Vagina (tissue), 2 donors: ENCODE measurements around the gene NUDT3. TPM values are rescaled to one million over a fixed set of nuclear protein-coding genes. Genes with fewer than 3 reads are reported as not detected.

Source experiments
- DNase-seq, 2 donors: peaks; one replicate each; pipeline ENCODE4 v3.0.0-alpha.2; 2017; ENCODE audit errors: extremely low spot score in 2 of 2
- H3K27ac ChIP-seq: fragments of 200-600 bp; sonication (generic); one replicate; pipeline ENCODE4 v1.5.1; 2019
- H3K27me3 ChIP-seq: fragments of 200-600 bp; sonication (generic); one replicate; pipeline ENCODE4 v1.5.1; 2019
- H3K36me3 ChIP-seq, 2 donors: fragments of 200-600 bp; sonication (generic); one replicate each; pipeline ENCODE4 v1.5.1; 2017 to 2019
- H3K4me1 ChIP-seq: fragments of 200-600 bp; sonication (generic); one replicate; pipeline ENCODE4 v1.5.1; 2019
- H3K4me3 ChIP-seq, 2 donors: fragments of 200-600 bp; sonication (generic); 1 replicate in 1 of 2; 2 replicates in 1 of 2; pipeline ENCODE4 v1.5.1; 2016 to 2019
- H3K9me3 ChIP-seq: fragments of 200-600 bp; sonication (generic); one replicate; pipeline ENCODE4 v1.5.1; 2019
- POLR2A ChIP-seq, 2 donors: fragments of 450-650 bp; IDR thresholded peaks; one replicate each; pipeline ENCODE4 v1.6.1; 2017; ENCODE audit warnings: antibody characterized with exemption in 2 of 2, mild to moderate bottlenecking in 2 of 2, moderate library complexity in 2 of 2
- POLR2AphosphoS5 ChIP-seq, 2 donors: sonication (generic); formaldehyde crosslinking; IDR thresholded peaks; one replicate each; pipeline ENCODE4 v1.9.0; 2017; ENCODE audit warnings: antibody characterized with exemption in 2 of 2, mild to moderate bottlenecking in 2 of 2, low read depth in 1 of 2; ENCODE audit not compliant: insufficient read depth in 1 of 2
- intact Hi-C: fragments of 100-400 bp; cut with DNase I; formaldehyde crosslinking; loops from one replicate; pipeline ENCODE4 v1.15.1; 2023
- total RNA-seq: library from RNA; depleted of rRNA; stranded (reverse); fragments of >200 nt; gene quantifications from one replicate; pipeline ENCODE4 v1.2.3, GENCODE V29; 2016
- TF ChIP-seq, protein P1 (sequence below), 3 experiments: fragments of 450-650 bp in 2 of 3; fragments of 200-600 bp in 1 of 3; sonication (generic) in 1 of 3; IDR thresholded peaks; one replicate each; pipeline ENCODE4 v1.5.1; 2017 to 2019; ENCODE audit warnings: antibody characterized with exemption in 3 of 3, mild to moderate bottlenecking in 2 of 3, moderate library complexity in 2 of 3

NUDT3 gene
- total RNA-seq, 1 donor from 2014 or later: 27.0 TPM

DNA sequence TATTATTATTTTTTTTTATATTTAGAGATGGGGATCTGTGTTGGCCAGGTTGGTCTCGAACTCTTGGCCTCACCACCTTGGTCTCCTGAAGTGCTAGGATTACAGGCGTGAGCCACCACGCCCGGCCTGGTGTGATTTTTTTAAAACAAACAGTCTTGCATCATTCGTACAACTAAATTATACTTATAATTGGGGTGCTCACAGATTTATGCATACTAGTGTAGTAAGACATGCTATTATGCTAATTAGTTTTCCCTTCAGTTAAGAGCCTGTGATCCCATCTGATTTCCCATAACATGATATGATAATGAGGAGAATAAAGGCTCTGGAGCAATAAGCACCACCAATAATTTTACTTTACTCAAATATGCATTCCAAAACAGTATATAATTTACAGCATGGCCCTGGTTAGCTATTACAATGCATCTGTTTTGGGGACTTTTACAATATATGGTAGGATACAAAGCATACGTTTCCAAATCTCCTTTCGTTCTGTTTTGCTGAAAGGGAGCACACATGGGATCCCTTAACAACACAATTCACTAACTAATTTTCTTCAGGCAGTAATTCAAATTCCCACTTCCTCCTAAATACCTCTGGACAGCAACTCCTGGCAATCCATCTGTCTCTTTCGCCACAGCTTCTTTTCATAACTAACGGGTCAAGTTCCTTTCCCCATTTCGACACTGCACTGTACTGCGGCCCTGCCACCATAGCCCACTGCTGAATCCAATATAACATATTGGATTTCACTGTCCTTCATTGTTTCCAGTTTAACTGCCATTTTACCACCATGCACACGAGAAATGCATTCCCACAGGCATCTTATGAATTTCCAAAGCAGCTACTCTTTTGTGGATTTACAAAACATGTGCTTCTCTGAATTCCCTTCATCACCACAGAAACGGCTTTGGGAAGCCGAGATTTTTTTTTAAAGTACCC lies 1.7 kb downstream of the NUDT3 start:
- Histone ChIP-seq H3K9me3 (no peaks in the 10 kb centered on the region), H3K36me3 (no peaks in the 10 kb centered on the region), H3K27me3 (no peaks in the 10 kb centered on the region), H3K4me1 (peaks cover 44% of the 10 kb centered on the region), H3K27ac (peak overlapping the region; percentile 92), H3K4me3 (peak overlapping the region; percentile 78 to 90)
- TF ChIP-seq POLR2AphosphoS5 (IDR thresholded peaks at IDR 0.05; ENCODE audit: insufficient read depth in 1 of 2, low read depth in 1 of 2) (no peak), POLR2A (IDR thresholded peaks at IDR 0.05) (no peak)
- TF ChIP-seq, protein P1, sequence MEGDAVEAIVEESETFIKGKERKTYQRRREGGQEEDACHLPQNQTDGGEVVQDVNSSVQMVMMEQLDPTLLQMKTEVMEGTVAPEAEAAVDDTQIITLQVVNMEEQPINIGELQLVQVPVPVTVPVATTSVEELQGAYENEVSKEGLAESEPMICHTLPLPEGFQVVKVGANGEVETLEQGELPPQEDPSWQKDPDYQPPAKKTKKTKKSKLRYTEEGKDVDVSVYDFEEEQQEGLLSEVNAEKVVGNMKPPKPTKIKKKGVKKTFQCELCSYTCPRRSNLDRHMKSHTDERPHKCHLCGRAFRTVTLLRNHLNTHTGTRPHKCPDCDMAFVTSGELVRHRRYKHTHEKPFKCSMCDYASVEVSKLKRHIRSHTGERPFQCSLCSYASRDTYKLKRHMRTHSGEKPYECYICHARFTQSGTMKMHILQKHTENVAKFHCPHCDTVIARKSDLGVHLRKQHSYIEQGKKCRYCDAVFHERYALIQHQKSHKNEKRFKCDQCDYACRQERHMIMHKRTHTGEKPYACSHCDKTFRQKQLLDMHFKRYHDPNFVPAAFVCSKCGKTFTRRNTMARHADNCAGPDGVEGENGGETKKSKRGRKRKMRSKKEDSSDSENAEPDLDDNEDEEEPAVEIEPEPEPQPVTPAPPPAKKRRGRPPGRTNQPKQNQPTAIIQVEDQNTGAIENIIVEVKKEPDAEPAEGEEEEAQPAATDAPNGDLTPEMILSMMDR (IDR thresholded peaks at IDR 0.05): no peak
- no peak for DNase-seq
- intact Hi-C loops: loop anchor here (5.0 kb wide), 1 partner anchor 144 kb away; the partner anchor contains the start of gene SMIM29

DNA sequence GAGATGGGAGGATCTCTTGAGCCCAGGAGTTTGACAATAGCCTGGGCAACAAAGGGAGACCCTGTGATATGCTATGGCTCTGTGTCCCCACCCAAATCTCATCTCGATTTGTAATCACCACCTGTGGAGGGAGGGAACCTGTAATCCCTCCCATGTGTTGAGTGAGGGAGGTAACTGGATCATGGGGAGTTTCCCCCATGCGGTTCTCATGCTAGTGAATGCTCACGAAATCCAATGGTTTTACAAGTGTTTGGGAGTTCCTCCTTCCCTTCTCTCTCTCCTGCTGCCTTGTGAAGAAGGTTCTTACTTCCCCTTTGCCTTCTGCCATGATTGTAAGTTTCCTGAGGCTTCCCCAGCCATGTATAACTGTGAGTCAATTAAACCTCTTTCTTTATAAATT lies 3.4 kb downstream of the NUDT3 start:
- no peaks in the 10 kb centered on the region for H3K36me3 ChIP-seq
- no peak overlapping the region for H3K27ac ChIP-seq
- H3K4me3 ChIP-seq: no peak overlapping the region
- TF ChIP-seq, protein P1 (IDR thresholded peaks at IDR 0.05): no peak
- TF ChIP-seq POLR2AphosphoS5 (IDR thresholded peaks at IDR 0.05; ENCODE audit: insufficient read depth in 1 of 2, low read depth in 1 of 2): no peak
- TF ChIP-seq POLR2A (IDR thresholded peaks at IDR 0.05): no peak
- no peaks in the 10 kb centered on the region for H3K27me3 ChIP-seq
- intact Hi-C loops: no loop called here
- H3K9me3 ChIP-seq: no peaks in the 10 kb centered on the region
- H3K4me1 ChIP-seq: peaks cover 62% of the 10 kb centered on the region
- no peak for DNase-seq

DNA sequence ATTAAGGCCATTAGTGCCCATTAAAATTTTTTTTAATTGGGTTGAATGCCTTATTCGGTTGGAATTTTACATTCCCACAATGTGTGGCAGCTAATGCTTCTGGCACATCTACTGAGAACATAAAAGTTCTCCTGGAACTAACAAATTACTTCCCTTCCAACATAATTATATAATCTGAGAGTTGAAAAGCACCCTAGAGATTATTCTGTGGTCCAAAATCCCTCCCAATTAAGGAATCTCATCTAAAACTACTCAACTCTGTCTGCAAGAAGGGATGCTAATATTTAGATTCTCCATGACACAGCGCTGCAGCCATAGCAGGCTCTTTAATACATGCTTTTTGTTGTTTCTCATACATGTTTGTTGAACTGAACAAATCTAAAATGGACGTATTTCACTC lies 4.0 kb downstream of the NUDT3 start:
- Histone ChIP-seq H3K27ac (no peak overlapping the region), H3K27me3 (no peaks in the 10 kb centered on the region), H3K36me3 (no peaks in the 10 kb centered on the region), H3K9me3 (no peaks in the 10 kb centered on the region), H3K4me3 (no peak overlapping the region), H3K4me1 (peaks cover 68% of the 10 kb centered on the region)
- TF ChIP-seq POLR2AphosphoS5 (IDR thresholded peaks at IDR 0.05; ENCODE audit: insufficient read depth in 1 of 2, low read depth in 1 of 2): no peak
- no peak for TF ChIP-seq POLR2A (IDR thresholded peaks at IDR 0.05)
- TF ChIP-seq, protein P1 (IDR thresholded peaks at IDR 0.05): no peak
- no peak for DNase-seq
- intact Hi-C loops: no loop called here

DNA sequence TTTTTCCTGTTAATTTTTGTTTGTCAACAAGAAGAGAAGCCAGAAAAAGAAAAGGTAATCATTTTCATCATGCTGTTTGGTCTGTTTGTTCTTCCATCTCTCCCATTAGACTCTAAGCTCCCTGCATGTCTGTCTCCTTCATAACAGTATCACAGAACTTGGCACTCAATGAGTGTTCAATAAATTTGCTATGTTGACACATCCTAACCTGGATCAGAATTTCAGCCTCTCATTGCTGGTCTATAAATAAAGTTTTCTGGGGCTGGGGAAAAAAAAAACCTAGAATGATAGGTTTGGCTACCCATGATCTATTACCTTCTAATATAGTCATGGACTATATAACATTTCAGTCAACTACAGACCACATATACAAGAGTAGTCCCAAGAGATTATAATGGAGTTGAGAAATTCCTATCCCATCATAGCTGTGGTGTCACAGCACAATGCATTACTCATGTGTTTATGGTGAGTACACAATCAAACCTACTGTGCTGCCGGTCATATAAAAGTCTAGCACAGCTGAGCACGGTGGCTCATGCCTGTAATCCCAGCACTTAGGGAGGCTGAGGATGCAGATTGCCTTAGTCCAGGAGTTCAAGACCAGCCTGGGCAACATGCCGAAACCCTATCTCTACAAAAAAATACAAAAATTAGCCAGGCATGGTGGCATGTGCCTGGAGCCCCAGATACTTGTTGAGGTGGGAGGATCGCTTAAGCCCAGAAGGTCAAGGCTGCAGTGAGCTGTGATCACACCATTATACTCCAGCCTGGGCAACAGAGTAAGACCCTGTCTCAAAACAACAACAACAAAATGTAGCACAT lies 5.9 kb downstream of the NUDT3 start:
- H3K4me1 ChIP-seq: peaks cover 79% of the 10 kb centered on the region

DNA sequence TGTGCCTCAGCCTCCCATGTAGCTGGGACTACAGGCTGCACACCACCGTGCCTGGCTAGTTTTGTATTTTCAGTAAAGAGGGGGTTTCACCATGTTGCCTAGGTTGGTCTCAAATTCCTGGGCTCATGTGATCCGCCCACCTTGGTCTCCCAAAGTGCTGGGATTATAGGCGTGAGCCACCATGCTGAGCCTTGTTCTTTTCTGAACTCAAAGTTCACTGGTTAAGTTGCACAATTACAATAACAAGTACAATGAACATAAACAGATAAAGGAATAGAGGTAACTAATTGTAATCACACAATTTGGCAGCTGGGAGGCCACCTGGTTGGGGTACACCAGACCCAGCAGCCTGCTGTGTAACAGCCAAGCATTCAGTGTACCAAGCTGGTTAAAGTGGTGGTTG lies 6.7 kb downstream of the NUDT3 start:
- no peaks in the 10 kb centered on the region for H3K36me3 ChIP-seq
- intact Hi-C loops: no loop called here
- no peak overlapping the region for H3K4me3 ChIP-seq
- no peaks in the 10 kb centered on the region for H3K27me3 ChIP-seq
- H3K9me3 ChIP-seq: no peaks in the 10 kb centered on the region
- no peak for DNase-seq
- no peak for TF ChIP-seq POLR2AphosphoS5 (IDR thresholded peaks at IDR 0.05; ENCODE audit: insufficient read depth in 1 of 2, low read depth in 1 of 2)
- TF ChIP-seq POLR2A (IDR thresholded peaks at IDR 0.05): no peak
- TF ChIP-seq, protein P1 (IDR thresholded peaks at IDR 0.05): no peak
- no peak overlapping the region for H3K27ac ChIP-seq
- H3K4me1 ChIP-seq: peaks cover 73% of the 10 kb centered on the region

More for the DNA sequence above, 5.9 kb downstream of the NUDT3 start:
- intact Hi-C loops: no loop called here
- Histone ChIP-seq H3K27ac (no peak overlapping the region), H3K9me3 (no peaks in the 10 kb centered on the region), H3K36me3 (no peaks in the 10 kb centered on the region), H3K27me3 (no peaks in the 10 kb centered on the region), H3K4me3 (no peak overlapping the region)
- no peak for DNase-seq
- TF ChIP-seq POLR2AphosphoS5 (IDR thresholded peaks at IDR 0.05; ENCODE audit: insufficient read depth in 1 of 2, low read depth in 1 of 2): no peak
